HG02938 (cell line): ENCODE results near the gene SLMAP.
A peak's percentile ranks its signal among the peaks of the same experiment; 100 is the strongest.

Experiments
- ATAC-seq: cut with Tn5 transposase; IDR thresholded peaks from one replicate; pipeline ENCODE4 v1.9.1; 2021; ENCODE audit warnings: mild to moderate bottlenecking, moderate library complexity; ENCODE audit not compliant: unreplicated experiment

The SLMAP gene

DNA sequence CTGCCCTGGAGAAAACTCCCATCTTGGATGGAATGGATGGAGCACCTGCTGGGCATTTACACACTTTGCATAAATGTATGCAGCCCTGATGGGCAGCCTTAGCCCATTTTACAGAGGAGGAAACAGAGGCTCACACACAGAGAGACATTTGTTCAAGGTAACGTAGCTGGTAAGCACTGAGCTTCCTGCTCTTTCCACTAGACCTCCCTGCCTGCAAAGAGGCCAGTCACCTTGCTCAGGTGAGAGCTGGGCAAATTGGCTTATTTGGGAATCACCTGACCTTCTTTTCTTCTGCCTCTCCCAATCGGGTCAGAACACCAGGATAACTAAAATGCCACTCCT, 200.7 kb downstream of the SLMAP start:
- ATAC-seq: no peak

DNA sequence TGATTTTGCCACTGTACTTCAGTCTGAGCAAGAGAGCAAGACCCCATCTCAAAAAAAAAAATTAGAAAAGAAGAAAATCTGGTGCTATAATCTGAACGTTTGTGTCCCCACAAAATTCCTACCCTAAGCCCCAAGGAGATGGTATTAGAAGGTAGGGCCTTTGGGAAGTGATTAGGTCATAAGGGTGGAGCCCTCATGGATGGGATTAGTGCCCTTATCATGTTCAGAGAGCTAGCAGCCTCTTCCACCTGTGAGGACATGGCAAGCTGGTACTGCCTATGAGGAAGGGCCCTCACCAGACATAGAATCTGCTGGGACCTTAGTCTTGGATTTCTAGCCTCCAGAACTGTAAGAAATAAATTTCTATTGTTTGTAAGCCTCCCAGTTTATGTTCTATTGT, 201.7 kb downstream of the SLMAP start:
- no peak for ATAC-seq

DNA sequence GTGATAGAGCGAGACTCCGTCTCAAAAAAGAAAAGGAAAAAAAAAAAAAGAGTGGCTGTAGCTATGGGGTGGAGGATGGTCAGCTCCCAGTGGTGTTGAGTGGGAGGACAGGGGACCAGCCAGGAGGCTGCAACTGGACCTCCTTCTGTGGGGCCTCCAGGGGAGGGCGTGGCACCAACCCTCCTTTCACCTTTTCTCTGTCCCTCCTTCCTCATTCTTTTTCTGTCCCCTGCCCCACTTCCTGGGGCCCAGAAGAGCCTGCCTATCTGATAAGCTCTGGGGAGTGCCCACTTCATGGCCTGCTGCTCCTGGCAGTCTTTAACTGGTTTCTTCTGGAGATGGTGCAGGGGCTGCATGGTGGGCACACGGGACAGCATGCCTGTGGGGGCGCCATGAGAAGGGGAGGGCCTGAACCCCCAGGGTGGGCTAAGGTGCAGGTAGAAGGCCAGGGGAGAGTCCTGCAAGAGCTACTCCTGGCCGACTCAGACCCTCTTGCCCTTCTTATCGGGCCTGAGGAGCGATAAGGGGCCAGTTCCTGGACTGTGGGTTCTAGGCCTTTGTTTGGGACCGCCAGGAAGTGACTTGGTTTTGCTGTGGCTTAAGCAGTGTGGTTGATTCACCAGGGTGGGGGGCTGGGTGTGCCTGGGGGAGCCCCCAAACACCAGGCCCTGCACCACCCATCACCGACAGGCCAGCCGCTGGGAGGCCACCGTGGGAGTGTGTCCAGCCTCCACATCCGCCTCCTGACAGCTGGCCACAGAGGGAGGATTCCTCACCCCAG, 202.7 kb downstream of the SLMAP start:
- ATAC-seq: peak; percentile 28

DNA sequence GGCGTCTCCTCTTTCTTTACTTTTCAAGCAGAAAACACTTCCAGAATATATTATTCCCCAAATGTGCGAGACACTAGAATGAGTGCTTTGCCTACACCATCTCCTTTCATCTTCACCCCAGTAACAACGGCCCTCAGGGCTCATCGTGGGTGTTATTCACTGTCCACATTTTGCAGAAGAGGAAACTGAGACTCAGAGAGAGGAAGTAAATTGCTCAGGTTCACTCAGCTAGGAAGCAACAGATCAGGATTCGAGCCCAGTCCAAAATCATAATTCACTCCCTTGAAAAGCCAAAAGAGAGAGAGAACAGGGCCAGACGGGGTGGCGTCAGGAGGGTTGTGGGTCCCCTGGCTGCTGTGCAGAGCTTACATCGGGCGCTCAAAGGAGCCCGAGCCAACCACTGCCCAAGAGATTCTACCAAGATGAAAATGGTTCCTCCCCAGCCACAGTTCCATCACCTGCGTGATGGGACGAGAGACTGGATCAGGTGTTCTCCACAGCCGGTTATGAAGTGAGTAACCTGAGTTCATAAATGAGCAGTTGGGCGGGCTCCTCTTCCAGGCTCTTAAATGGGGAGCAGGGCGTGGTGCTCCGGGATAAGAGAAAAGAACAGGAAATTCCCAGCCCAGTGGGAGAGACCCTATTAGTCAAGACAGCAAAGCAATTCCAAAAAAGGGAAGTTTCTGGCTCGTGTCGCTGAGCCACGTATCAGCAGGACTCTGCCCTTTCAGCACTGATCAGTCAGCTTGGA, 203.5 kb downstream of the SLMAP start:
- peak; percentile 45 for ATAC-seq

DNA sequence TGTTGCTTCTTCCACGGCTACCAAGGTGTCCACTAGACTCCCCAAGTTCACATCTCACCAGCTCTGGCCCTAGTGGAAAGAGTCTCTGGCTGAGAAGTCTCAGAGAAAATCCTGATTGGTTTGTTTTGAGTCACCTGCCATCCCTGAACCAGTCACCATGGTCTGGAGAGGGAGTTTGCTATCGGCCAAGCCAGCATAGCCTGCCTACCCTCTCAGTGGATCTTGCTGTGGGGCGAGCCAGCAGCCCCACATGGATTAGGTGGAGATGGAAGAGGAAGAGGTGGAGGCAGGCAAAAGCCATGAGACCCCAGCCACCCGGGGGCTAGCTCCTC, 204.0 kb downstream of the SLMAP start:
- ATAC-seq: no peak

DNA sequence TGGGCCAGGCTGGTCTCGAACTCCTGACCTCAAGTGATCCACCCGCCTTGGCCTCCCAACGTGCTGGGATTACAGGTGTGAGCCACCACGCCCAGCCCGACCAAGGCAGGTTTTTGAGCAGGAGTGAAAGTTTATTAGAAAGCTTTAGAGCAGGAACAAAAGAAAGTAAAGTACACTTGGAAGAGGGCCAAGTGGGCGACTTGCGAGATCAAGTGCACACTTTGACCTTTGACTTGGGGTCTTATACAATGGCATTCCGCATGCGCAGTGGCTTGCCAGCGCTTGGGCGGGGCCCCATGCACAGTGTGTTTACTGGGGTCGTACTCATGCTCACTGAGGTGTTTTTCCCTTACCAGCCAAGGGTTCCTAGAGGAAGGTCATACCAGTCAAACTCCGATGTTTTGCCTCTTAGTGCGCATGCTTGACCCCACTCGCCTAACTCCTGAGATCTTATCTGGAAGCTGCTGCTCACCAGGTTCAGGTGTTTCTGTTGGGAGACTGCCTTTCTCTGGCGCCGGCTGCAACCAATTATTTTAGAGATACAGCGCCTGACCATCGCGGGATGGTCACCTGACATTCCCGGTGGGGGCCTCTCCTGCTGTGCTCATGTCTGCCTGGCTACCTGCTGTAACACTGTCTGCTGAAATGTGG, 205.2 kb downstream of the SLMAP start:
- no peak for ATAC-seq

DNA sequence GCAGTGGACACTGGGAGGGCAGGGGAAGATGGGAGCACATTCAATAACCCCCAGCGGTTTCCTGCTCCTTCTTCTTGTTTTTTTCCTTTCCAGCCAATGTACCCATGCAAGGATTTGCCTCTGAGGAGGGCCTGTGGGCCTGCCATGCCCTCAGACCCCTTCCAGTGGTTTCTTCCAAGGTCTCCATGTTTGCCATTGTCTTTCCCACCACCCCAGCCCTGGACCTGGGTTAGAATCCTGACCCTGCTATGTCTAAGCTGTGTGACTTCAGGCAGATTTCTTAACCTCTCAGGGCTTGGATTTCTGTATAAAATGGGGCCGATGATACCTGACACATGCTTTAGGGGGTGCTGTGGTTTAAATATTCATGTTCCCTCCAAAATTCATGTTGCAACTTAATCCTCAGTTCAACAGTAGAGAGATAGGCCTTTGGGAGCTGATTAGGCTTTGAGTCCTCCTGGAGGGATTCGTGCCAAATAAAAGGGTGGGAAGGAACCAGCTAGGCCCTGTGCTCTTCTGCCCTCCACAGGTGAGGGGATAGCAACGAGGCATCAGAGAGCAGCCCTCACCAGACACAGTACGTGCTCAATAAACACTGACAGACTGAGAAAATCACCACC, 205.8 kb downstream of the SLMAP start:
- no peak for ATAC-seq

DNA sequence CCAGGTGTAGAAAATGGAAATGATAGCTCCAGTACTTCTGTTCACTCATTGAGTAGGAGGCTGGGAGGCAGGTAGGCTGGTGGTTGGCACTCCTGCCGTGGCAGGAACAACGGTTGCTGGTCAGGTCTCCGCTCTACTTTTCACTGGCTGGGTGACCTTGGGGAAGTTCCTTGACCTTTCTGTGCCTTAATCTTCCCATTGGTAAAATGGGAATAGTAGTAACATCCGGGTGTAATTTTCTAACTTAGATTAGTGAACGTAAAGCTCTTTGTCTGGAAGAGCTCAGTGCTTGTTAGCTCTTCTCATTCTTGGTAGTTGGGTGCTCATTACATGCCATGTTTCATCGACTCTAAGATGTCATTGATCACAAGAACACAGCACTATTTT, 206.3 kb downstream of the SLMAP start:
- no peak for ATAC-seq

DNA sequence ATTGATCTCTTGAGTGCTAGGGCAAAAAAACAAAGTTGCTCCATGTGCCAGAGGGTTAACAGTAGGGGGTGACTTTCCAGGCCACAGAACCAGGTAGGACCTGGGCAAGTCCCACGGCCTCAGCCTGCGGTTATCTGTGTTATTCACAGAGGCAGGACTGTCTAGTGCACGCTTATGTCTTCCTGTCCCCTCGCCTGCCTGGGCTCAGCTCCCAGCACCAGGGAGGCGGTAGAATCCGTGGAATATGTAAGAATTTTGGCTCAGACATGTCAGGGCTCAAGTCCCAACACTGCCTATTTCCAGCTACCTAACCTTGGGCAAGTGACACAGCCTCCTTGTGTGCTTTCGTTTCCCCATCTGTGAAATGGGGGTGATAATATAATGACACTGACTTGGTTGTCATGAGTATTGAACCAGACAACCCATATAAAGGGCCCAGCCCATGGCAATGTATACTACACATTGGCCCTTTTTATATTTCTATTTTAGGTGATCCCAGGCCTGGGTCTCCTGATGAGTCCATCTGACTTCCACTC, 207.8 kb downstream of the SLMAP start:
- no peak for ATAC-seq

DNA sequence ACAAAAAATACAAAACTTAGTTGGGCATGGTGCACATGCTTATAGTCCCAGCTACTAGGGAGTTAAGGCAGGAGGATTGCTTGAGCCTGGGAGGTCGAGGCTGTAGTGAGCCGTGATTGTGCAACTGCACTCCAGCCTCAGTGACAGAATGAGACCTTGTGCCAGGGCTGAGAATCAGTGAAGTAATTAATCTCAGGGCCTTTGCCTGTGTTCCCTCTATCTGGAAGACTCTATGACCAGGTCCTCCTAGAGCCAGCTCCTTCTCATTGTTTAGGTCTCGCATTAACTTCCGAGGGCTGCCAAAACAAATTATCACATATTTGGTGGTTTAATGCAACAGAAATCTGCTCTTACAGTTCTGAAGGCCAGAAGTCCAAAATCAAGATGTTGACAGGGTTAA, 210.7 kb downstream of the SLMAP start:
- ATAC-seq: no peak

DNA sequence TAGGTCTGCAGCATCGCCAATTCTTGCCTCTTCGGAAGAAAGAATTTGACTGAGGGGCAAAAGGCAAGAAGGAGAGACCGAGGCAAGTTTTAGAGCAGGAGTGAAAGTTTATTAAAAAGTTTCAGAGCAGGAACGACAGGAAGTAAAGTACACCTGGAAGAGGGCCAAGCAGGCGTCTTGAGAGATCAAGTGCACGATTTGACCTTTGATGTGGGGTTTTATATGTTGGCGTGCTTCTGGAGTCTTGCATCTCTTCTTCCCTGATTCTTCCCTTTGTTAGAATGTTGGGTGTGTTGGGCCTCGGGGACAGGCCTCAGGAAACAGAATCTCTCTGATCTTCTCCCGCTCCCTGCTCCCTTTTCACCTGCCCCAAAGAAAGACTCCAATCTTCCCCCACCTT, 211.5 kb downstream of the SLMAP start:
- no peak for ATAC-seq

DNA sequence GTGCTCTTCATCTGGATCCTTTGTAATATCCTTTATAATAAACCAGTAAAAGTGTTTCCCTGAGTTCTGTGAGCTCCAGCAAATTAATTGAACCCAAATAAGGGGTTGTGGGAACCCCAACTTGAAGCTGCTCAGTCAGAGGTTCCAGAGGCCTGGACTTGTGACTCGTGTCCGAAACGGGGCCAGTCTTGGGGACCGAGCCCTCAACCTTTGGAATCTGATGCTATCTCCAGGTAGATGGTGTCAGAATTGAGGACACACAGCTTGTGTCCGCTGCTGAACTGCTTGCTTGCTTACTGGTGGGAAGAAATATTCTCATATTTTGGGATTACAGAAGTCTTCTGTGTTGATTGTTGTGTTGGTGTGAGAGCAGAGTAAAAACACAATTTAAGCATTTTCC, 212.4 kb downstream of the SLMAP start:
- no peak for ATAC-seq

DNA sequence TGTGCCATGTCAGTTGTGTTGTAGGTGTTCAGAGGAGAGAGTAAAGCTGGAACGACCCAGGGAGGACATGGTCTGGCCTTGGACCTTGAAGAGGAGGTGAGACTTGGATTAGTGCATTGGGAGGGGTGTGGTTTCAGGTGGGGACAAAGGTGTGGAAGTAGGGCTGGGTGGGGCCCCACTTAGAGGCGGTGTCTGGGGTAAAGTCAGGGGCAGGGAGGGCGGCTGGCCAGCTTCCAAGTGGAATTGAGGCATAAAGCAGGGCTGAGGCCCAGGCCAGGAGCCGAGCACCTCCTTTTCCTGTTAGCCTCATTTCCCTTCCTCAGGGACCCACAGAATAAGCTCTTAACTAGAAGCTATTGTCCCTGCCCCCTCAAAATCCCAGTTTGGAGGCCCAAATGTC, 215.9 kb downstream of the SLMAP start:
- ATAC-seq: no peak

DNA sequence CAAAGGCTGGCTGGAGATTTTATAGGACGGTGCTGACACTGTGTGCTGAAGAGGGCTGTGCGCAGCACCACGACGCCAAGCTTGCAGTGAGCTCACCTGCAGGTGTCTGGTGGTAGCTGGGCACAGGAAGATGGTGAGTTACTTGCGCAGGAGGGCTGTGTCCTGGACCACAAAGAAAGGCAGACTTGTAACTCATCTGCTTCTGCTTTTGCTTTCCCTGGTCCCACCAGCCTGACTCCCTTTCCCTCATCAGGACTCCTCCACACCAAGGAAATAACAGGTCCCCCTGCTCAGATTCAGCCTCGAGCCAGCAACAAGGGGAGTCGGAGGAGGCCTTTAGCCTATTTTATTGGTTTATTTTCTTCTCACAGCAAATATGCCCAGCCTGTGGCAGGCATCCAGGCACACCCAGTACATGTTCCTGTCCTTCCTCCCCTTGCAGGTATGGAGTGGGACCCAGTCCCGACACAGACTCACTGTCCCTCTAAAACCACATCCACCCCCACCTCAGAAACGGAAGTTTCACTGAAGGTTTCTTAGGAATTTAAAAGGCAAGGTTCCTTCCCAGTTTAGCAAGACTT, 216.5 kb downstream of the SLMAP start:
- ATAC-seq: no peak

DNA sequence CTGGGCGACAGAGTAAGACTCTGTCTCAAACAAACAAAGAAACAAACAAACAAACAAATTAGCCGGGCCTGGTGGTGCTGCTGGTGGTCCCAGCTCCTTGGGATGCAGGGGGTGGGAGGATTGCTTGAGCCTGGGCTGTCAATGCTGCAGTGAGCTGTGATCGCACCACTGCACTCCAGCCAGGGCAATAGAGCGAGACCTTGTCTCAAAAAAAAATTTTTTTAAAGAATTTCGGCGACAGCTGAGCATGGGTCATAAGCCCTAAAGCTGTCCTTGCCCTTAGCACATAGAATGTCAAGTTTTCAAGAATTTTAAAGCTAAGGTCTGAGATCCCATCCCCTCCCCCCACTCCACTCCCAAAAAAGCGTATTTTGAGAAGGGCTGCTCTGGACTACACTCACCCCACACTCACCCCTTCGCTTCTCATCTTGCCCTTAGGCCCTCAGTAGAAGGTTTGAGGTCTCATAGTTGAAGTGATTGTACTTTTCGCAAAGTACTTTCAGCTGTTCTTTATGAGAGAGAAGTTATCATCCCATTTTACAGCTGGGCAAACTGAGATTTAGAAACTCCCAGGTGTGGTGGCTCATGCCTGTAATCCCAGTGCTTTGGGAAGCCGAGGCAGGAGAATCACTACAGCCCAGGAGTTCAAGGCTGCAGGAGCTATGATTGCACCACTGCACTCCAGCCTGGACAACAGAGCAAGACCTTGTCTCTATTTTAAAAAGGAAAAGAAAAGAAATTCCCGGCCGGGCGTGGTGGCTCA, 217.8 kb downstream of the SLMAP start:
- ATAC-seq: no peak

DNA sequence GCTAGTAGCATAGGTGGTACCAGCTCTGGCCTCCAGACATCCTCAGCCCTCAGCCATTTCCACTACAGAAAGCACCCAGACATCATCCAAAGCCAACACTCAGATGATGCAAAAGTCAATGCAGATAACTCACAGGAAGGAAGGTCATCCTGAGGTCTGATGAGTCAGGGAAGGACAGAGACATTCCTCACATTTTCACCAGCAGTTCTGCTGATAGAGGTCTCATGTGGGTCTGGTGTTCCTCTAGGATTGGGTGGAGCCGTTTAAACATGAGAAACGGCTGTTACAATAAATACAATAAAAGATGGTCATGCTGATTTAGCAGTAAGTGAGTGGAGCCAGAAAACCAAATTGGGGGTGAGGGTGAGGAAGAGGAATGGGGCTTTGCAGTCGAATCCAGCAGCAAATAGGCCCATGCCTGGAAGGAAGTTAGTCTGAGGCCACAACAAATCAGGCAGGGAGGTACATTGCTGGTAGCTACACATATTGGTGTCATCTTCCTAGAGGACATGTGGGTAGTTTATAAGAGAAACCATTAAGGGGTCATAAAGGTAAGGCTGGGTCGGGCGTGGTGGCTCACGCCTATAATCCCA, 218.8 kb downstream of the SLMAP start:
- no peak for ATAC-seq

DNA sequence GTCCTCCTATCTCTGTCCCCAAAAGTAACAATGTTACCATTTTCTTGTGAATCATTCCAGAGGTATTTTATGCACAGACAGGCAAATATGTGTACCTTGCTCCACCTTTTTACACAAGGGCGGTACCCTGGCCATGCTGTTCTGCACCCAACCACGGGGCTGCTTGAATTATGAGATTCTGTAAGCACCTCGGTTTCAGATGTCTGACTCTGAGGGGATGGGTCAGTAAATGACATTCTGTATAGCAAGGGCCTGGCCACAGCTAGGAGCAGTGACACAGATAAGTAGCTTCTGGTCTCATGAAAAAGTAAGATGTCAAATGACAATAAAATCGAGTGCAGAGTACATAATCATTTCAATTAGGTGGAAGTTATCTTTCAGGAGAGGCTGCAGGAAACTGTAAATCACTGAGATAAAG, 221.7 kb downstream of the SLMAP start:
- ATAC-seq: no peak

DNA sequence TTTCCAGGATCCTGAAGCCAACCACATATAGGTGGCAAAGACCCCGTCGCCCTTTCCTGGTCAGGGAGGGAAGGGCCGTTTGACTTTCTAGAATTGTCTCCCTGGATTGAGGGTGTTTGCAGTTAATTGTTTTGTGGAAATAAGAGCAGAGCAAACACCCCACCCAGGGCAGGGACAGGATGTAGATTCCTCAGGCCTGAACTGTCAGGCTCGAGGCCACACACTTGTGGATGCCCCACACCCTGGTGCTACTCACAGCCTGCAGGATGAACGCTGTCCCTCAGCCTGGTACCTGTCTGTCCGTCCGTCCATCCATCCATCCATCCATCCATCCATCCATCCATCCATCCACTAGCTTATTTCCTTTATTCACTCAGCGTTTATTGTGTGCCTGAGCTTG, 222.2 kb downstream of the SLMAP start:
- no peak for ATAC-seq
